CD4-positive, alpha-beta T cell treated with Interferon alpha-2 for 1 hour (primary cell): ENCODE results near the gene LRRK2.
A peak's percentile ranks its signal among the peaks of the same experiment; 100 is the strongest.
"Not testable (repeated sequence)": the region's sequence is repeated elsewhere in the genome, so short reads cannot be mapped to it uniquely, and the experiment has no call there.

Experiments
- DNase-seq, 2 donors: peaks; one replicate each; pipeline ENCODE4 v3.0.0-alpha.2; 2020 to 2022

Gene LRRK2

GRCh38 chr12:40215982-40216381 lies 8.8 kb upstream of the LRRK2 start:
- no peak for DNase-seq

GRCh38 chr12:40216516-40217288 lies 8.1 kb upstream of the LRRK2 start:
- DNase-seq, result no peak

GRCh38 chr12:40219760-40220159 lies 5.0 kb upstream of the LRRK2 start:
- DNase-seq, result no peak

- DNase-seq, result no peak
Observed at GRCh38 chr12:40222247-40222646, 2.5 kb upstream of the LRRK2 start.

GRCh38 chr12:40223646-40224045 lies 1.2 kb upstream of the LRRK2 start:
- DNase-seq, result no peak

- no peak for DNase-seq
Observed at GRCh38 chr12:40225337-40225983, 663 bp downstream of the LRRK2 start.

GRCh38 chr12:40225984-40226602 lies 1.3 kb downstream of the LRRK2 start:
- DNase-seq, result no peak

- peak in 1 of 2 donors; percentile 16 for DNase-seq
Observed at GRCh38 chr12:40226705-40227104, 1.9 kb downstream of the LRRK2 start.

- no peak for DNase-seq
Observed at GRCh38 chr12:40227447-40227846, 2.6 kb downstream of the LRRK2 start.

GRCh38 chr12:40228727-40229126 lies 3.9 kb downstream of the LRRK2 start:
- DNase-seq, result no peak

GRCh38 chr12:40229690-40230651 lies 5.2 kb downstream of the LRRK2 start:
- no peak for DNase-seq

- no peak for DNase-seq
Observed at GRCh38 chr12:40232602-40233001, 7.8 kb downstream of the LRRK2 start.

GRCh38 chr12:40233741-40234367 lies 9.1 kb downstream of the LRRK2 start:
- DNase-seq, result no peak

GRCh38 chr12:40236357-40236850 lies 11.6 kb downstream of the LRRK2 start:
- no peak for DNase-seq

GRCh38 chr12:40238266-40238902 lies 13.6 kb downstream of the LRRK2 start:
- DNase-seq, result no peak

- DNase-seq, result no peak
Observed at GRCh38 chr12:40238979-40239378, 14.2 kb downstream of the LRRK2 start.

- no peak for DNase-seq
Observed at GRCh38 chr12:40240779-40241178, 16.0 kb downstream of the LRRK2 start.

- DNase-seq, result no peak
Observed at GRCh38 chr12:40241741-40242140, 16.9 kb downstream of the LRRK2 start.

- not testable (repeated sequence) for DNase-seq
Observed at GRCh38 chr12:40244526-40245156, 19.8 kb downstream of the LRRK2 start.

- no peak for DNase-seq
Observed at GRCh38 chr12:40248034-40248433, 23.2 kb downstream of the LRRK2 start.
